HL-60 (cell line): ENCODE results near the gene TTC22.

Experiments
- DNase-seq, 2 experiments: peaks; one replicate each; pipeline ENCODE4 v3.0.0-alpha.2; 2010 to 2020; ENCODE audit warnings: low read depth in 1 of 2, low spot score in 1 of 2
- H3K27ac ChIP-seq: fragments of 250-450 bp; sonication (Bioruptor Pico); replicated peaks from 2 replicates; pipeline ENCODE4 v1.5.1; 2020; ENCODE audit warnings: mild to moderate bottlenecking, moderate library complexity
- H3K27me3 ChIP-seq: fragments of 250-450 bp; sonication (Bioruptor Pico); 2 replicates; pipeline ENCODE4 v1.5.1; 2021; ENCODE audit warnings: mild to moderate bottlenecking, moderate library complexity; ENCODE audit not compliant: insufficient read depth, poor library complexity, severe bottlenecking
- H3K4me3 ChIP-seq: replicated peaks from 2 replicates; pipeline ENCODE4 v1.5.1; 2011; ENCODE audit warnings: mild to moderate bottlenecking, control low read depth, low read length; ENCODE audit not compliant: insufficient read depth
- GABPA ChIP-seq: IDR thresholded peaks from 2 replicates; pipeline ENCODE4 v1.6.1; 2012; ENCODE audit warnings: low read depth
- POLR2AphosphoS5 ChIP-seq: IDR thresholded peaks from 2 replicates; pipeline ENCODE4 v1.6.1; 2012; ENCODE audit warnings: low read depth
- SPI1 ChIP-seq: IDR thresholded peaks from 2 replicates; pipeline ENCODE4 v1.6.1; 2012; ENCODE audit warnings: low read depth, mild to moderate bottlenecking, borderline replicate concordance
- TF ChIP-seq, protein P1 (sequence below): IDR thresholded peaks from 2 replicates; pipeline ENCODE4 v1.6.1; 2012; ENCODE audit warnings: low read depth; ENCODE audit not compliant: insufficient replicate concordance
- TF ChIP-seq, protein P2 (sequence below): IDR thresholded peaks from one replicate; pipeline ENCODE4 v1.5.1; 2011; ENCODE audit warnings: low read length, control low read depth, inconsistent platforms; ENCODE audit not compliant: insufficient read depth

The TTC22 gene

DNA sequence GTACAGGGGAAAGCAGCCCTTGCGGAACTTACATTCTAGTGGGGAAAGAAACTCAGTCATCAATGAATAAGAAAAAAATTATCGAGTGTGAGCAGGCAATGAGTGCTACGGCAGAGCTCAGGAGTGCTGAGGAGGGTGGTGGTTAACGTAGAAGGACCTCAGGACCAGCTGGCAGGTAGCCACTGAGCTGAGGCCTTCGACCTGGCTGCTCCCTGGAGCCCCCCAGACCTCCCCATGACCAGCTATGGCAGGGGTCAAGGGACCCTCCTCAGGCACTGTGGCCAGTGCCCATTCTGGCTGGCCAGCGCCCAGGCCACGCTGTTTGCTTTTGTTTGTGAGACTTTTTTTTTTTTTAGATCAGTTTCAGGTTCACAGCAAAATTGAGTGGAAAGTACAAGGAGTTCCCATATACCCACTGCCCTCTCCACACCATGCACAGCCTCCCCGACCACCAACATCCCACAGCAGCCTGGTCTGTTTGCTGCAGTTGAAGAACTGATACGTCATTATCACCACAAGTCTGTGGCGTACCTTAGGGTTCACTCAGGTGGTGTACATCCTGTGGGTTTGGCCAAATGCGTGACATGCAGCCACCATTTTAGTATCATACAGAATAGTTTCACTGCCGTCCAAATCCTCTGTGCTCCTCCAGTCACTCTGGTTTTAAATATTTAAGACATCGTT lies 11.8 kb upstream of the TTC22 start:
- no peak for DNase-seq
- H3K27me3 ChIP-seq, result no peaks in the 10 kb centered on the region
- no peak overlapping the region for H3K27ac ChIP-seq
- TF ChIP-seq, protein P1, sequence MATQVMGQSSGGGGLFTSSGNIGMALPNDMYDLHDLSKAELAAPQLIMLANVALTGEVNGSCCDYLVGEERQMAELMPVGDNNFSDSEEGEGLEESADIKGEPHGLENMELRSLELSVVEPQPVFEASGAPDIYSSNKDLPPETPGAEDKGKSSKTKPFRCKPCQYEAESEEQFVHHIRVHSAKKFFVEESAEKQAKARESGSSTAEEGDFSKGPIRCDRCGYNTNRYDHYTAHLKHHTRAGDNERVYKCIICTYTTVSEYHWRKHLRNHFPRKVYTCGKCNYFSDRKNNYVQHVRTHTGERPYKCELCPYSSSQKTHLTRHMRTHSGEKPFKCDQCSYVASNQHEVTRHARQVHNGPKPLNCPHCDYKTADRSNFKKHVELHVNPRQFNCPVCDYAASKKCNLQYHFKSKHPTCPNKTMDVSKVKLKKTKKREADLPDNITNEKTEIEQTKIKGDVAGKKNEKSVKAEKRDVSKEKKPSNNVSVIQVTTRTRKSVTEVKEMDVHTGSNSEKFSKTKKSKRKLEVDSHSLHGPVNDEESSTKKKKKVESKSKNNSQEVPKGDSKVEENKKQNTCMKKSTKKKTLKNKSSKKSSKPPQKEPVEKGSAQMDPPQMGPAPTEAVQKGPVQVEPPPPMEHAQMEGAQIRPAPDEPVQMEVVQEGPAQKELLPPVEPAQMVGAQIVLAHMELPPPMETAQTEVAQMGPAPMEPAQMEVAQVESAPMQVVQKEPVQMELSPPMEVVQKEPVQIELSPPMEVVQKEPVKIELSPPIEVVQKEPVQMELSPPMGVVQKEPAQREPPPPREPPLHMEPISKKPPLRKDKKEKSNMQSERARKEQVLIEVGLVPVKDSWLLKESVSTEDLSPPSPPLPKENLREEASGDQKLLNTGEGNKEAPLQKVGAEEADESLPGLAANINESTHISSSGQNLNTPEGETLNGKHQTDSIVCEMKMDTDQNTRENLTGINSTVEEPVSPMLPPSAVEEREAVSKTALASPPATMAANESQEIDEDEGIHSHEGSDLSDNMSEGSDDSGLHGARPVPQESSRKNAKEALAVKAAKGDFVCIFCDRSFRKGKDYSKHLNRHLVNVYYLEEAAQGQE, result no peak
- TF ChIP-seq POLR2AphosphoS5 (no peak), GABPA (no peak), SPI1 (no peak)
- TF ChIP-seq, protein P2, sequence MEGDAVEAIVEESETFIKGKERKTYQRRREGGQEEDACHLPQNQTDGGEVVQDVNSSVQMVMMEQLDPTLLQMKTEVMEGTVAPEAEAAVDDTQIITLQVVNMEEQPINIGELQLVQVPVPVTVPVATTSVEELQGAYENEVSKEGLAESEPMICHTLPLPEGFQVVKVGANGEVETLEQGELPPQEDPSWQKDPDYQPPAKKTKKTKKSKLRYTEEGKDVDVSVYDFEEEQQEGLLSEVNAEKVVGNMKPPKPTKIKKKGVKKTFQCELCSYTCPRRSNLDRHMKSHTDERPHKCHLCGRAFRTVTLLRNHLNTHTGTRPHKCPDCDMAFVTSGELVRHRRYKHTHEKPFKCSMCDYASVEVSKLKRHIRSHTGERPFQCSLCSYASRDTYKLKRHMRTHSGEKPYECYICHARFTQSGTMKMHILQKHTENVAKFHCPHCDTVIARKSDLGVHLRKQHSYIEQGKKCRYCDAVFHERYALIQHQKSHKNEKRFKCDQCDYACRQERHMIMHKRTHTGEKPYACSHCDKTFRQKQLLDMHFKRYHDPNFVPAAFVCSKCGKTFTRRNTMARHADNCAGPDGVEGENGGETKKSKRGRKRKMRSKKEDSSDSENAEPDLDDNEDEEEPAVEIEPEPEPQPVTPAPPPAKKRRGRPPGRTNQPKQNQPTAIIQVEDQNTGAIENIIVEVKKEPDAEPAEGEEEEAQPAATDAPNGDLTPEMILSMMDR, result no peak
- no peak overlapping the region for H3K4me3 ChIP-seq

DNA sequence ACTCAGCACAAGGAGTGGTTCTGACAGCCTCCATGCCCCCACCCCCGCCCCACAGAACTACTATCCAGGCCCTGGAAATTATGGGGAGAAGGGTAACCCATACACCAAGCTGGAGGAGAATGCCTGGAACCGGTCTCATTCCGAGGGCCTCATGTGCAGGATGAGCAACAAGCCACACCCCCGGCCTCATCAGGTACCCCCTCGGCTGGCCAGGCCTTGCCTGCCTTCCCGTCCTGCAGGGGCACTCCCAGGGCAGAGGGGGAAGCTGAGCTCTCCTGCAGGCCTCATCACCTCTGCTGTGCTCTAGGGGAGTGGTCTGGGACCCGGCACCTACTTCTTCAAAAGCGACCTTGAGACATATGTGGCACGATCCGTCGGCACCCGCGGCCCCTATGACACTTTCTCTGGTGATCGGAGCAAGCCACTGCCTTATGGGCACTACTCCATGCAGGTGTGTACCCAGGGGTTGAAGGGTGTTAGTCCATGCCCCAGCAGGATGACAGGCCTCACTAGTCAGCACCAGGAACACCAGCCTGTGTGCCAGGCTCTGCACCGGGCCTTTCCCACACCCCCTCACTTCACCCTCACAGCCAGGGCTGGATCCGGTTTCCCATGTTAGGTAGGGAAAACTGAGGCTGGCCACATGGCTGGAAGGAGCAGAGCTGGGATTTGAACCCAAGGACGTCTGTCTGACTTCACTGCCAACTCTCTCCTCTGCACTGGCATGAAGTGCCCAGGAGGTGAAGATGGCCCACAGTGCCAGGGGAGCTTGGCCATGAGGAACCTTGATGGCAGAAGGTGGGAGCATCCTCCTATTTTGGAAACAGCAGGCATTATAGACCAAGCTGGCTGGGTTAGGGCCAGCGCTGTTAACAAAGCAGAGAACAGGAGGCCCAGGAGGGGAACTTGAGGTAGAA lies 10.9 kb upstream of the TTC22 start:
- TF ChIP-seq GABPA (no peak), POLR2AphosphoS5 (no peak)
- TF ChIP-seq, protein P2, result no peak
- no peaks in the 10 kb centered on the region for H3K27me3 ChIP-seq
- DNase-seq, result no peak
- no peak overlapping the region for H3K27ac ChIP-seq
- H3K4me3 ChIP-seq, result no peak overlapping the region

DNA sequence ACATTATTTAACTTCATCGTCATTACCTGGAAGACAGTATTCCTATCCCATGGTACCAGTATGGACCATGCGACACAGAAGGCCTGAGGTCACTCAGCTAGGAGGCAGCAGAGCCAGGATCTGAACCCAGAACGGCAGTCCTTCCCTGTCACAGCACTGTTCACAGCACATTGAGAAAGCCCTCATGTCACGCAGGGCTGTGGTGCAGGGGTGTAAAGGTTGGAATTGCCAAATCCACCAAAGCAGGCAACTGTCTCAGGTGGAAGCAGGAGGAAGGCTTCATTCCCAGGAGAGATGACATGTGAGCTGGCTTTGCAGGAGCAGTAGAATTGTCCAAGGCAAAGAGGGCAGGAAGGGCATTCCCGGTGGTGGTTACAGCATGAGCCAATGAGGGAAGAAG lies 9.9 kb upstream of the TTC22 start:
- no peak overlapping the region for H3K27ac ChIP-seq
- TF ChIP-seq POLR2AphosphoS5 (no peak), GABPA (no peak), SPI1 (no peak)
- TF ChIP-seq, protein P2, result no peak
- TF ChIP-seq, protein P1, result no peak
- no peak for DNase-seq
- H3K27me3 ChIP-seq, result no peaks in the 10 kb centered on the region
- H3K4me3 ChIP-seq, result no peak overlapping the region
